ENCODE results near the gene GRAMD1B.
"Not testable (repeated sequence)": the region's sequence is repeated elsewhere in the genome, so short reads cannot be mapped to it uniquely, and the experiment has no call there.

DNA sequence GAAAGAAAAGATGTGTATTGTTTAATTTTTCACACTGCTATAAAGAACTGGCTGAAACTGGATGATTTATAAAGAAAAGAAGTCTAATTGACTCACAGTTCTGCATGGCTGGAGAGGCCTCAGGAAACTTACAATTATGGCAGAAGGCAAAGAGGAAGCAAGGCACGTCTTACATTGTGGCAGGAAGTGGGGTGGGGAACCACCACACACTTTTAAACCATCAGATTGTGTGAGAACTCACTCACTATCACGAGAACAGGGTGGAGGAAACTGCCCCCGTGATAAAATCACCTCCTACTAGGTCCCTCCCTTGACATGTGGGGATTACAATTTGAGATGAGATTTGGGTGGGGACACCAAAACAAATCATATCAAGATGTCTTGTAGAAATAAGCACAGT is 229.9 kb downstream of the GRAMD1B start:
- TF ChIP-seq, protein P1, sequence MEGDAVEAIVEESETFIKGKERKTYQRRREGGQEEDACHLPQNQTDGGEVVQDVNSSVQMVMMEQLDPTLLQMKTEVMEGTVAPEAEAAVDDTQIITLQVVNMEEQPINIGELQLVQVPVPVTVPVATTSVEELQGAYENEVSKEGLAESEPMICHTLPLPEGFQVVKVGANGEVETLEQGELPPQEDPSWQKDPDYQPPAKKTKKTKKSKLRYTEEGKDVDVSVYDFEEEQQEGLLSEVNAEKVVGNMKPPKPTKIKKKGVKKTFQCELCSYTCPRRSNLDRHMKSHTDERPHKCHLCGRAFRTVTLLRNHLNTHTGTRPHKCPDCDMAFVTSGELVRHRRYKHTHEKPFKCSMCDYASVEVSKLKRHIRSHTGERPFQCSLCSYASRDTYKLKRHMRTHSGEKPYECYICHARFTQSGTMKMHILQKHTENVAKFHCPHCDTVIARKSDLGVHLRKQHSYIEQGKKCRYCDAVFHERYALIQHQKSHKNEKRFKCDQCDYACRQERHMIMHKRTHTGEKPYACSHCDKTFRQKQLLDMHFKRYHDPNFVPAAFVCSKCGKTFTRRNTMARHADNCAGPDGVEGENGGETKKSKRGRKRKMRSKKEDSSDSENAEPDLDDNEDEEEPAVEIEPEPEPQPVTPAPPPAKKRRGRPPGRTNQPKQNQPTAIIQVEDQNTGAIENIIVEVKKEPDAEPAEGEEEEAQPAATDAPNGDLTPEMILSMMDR (IDR thresholded peaks at IDR 0.05 in 4 of 5, conservative IDR thresholded peaks at IDR 0.05 in 1 of 5), result not testable (repeated sequence)
- not testable (repeated sequence) for TF ChIP-seq POLR2A (IDR thresholded peaks at IDR 0.05)

All from gastrocnemius medialis (tissue), 4 donors.